CD4-positive, alpha-beta T cell (primary cell): ENCODE results near the gene STX12. TPM values are rescaled to one million over a fixed set of nuclear protein-coding genes. Genes with fewer than 3 reads are reported as not detected.
A peak's percentile ranks its signal among the peaks of the same experiment; 100 is the strongest.

ENCODE experiments used
- ATAC-seq: fragments of 200-7000 bp; cut with Tn5 transposase; one replicate; pipeline ENCODE4 v1.10.0; 2022; ENCODE audit warnings: mild to moderate bottlenecking; ENCODE audit not compliant: poor library complexity
- CTCF ChIA-PET: fragments of 350-600 bp; sonication (Branson Sonifier 250); formaldehyde crosslinking; loops from one replicate; lab custom pipeline; 2021; ENCODE audit warnings: antibody characterized with exemption, inconsistent platforms; lab: Charles Lee
- POLR2A ChIA-PET: fragments of 350-600 bp; sonication (Branson Sonifier 250); formaldehyde crosslinking; loops from one replicate; lab custom pipeline; 2021; ENCODE audit warnings: antibody characterized with exemption, inconsistent platforms; lab: Charles Lee
- DNase-seq, 14 experiments: peaks; one replicate each; pipeline ENCODE4 v3.0.0-alpha.2; 2013 to 2020; ENCODE audit warnings: mixed read lengths in 2 of 14
- H3K27ac ChIP-seq, 2 donors: one replicate each; pipeline versions ENCODE4 v1.5.1 to v1.7.0; 2013; ENCODE audit warnings: low read length in 2 of 2, low read depth in 1 of 2, mild to moderate bottlenecking in 1 of 2
- H3K27me3 ChIP-seq, 2 experiments: 1 replicate in 1 of 2; 2 replicates in 1 of 2; pipeline versions ENCODE4 v1.6.1 to v1.7.0; 2013; ENCODE audit warnings: low read length in 2 of 2, control low read depth in 1 of 2, mild to moderate bottlenecking in 1 of 2, moderate library complexity in 1 of 2; ENCODE audit not compliant: insufficient read depth in 2 of 2, control insufficient read depth in 1 of 2
- H3K36me3 ChIP-seq: one replicate; pipeline ENCODE4 v1.6.1; 2013; ENCODE audit warnings: low read length, control low read depth; ENCODE audit not compliant: insufficient read depth
- H3K4me1 ChIP-seq: one replicate; pipeline ENCODE4 v1.6.1; 2013; ENCODE audit warnings: low read length, control low read depth; ENCODE audit not compliant: insufficient read depth
- H3K4me3 ChIP-seq: one replicate; pipeline ENCODE4 v1.5.1; 2013; ENCODE audit warnings: mild to moderate bottlenecking, low read length, moderate library complexity
- H3K9me3 ChIP-seq, 2 experiments: 1 replicate in 1 of 2; 2 replicates in 1 of 2; pipeline versions ENCODE4 v1.6.1 to v1.7.0; 2013; ENCODE audit warnings: low read length in 2 of 2, mild to moderate bottlenecking in 2 of 2, control low read depth in 1 of 2, moderate library complexity in 1 of 2; ENCODE audit not compliant: control insufficient read depth in 1 of 2, insufficient read depth in 1 of 2
- H3K27ac Mint-ChIP-seq: one replicate; pipeline ENCODE4 v1.8.0; 2020; ENCODE audit warnings: mixed read lengths
- H3K27me3 Mint-ChIP-seq: one replicate; pipeline ENCODE4 v1.8.0; 2021; ENCODE audit warnings: mixed read lengths
- H3K36me3 Mint-ChIP-seq: one replicate; pipeline ENCODE4 v1.8.0; 2021; ENCODE audit warnings: low read depth, mixed read lengths
- H3K4me1 Mint-ChIP-seq: one replicate; pipeline ENCODE4 v1.8.0; 2021; ENCODE audit warnings: low read depth, mixed read lengths
- H3K4me3 Mint-ChIP-seq: one replicate; pipeline ENCODE4 v1.8.0; 2020; ENCODE audit warnings: mild to moderate bottlenecking, mixed read lengths
- H3K9me3 Mint-ChIP-seq: one replicate; pipeline ENCODE4 v1.8.0; 2020; ENCODE audit warnings: mixed read lengths
- intact Hi-C, 2 experiments: fragments of 100-400 bp; cut with DNase I in 1 of 2; cut with micrococcal nuclease in 1 of 2; formaldehyde crosslinking; loops; one replicate each; pipeline versions ENCODE4 v1.15.1 to v1.9.0; 2023 to 2025; cut with DNase I, micrococcal nuclease
- total RNA-seq, 174 experiments: library from RNA in 2 of 174; stranded (reverse) in 2 of 174; gene quantifications; one replicate each; pipeline ENCODE4 v1.2.3 and lab custom pipeline; 2021 to 2026
- TF ChIP-seq, protein P1 (sequence below): fragments of 200-600 bp; IDR thresholded peaks from one replicate; pipeline ENCODE4 v1.8.0; 2022; ENCODE audit warnings: antibody characterized with exemption, mild to moderate bottlenecking

STX12 gene
- total RNA-seq, 2 experiments from 2014 or later = 20.3 to 22.7 TPM

DNA sequence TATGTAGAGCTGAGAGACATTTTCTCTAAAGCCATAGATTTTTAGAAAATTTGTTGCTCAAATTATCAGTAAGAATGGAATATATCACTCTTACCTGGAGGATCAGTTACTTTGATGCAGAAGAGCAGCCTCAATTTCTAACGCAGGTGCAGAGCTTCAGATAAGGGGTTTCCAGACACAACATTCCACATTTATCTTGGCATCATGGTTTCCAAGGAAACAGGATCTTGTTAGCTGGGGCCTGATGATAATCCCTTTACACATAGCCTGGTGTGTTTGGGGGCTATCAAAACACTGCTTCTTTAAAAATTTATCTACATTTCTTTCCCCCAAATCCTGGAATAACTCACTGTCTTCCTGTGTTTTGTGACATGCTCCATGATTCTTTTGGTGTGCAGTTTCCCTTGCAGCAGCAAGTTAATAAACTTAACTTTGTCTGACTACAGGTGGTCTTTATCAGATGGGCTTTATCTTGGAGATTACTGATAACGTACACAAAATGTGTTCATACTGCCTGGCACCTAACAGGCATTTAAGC lies 2.7 kb upstream of the STX12 start:
- intact Hi-C loops = loop anchor here (5.0 to 10.0 kb wide), 3 partner anchors 43 to 776 kb away; partner anchors contain the start of genes FAM76A (in 1 of the 2), IFI6 (in 1 of the 2) and TRNP1 (in 1 of the 2)

DNA sequence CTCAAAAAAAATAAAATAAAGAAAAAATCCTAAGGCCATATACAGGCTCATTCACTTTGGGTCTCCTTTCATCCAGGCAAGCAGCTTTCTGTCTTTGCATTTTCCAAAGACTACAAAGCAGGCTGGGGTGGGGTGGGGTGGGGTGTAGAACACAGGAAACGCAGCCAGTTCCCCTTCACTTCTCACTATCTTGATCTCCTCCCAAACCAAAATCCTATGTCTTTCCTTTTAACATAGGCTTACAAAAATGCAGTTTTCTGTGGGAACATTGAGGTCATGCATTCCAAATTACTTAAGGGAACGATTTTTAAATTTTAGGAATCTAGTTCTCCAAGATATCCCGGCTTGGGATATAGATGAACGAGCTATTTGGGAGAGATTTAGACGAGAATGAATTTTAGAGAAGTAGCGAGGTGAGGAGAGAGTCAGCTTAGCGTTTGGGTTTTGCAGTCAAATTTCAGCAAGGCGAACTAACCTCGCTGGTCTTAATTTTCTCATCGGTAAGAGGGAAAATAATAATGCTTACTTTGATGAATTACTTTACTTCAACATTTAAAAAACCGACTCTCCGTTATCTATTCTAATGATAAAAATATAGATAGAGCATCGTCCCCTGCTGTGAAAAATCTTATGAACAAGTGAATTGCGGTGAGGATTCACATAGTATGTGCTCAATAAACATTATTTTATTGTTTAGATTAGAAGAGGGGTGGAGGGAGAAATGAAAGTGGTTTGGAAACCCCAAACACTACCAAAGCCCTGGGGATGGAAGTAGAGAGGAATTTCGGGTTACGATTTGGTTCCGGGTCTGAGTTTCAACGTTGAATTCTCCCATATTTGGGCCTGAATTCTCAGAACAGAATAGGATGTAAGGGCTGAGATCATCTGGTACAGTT lies 735 bp upstream of the STX12 start:
- ATAC-seq (no peak), DNase-seq (peak in 4 of 14 experiments; percentile 3 to 20 (median 18))
- ChIA-PET POLR2A (interaction anchor here (0.6 to 2.8 kb wide), 20 partner anchors 8 to 871 kb away, joined by 3 to 58 read pairs (median 4); partner anchors contain the start of genes FAM76A, IFI6, PPP1R8 and XKR8), CTCF (interaction anchor here (1.0 to 3.0 kb wide), 3 partner anchors 47 to 102 kb away, joined by 5 to 13 read pairs (median 5); partner anchors contain the start of gene FAM76A)
- H3K4me3 Mint-ChIP-seq = peak overlapping the region; percentile 91
- H3K27ac Mint-ChIP-seq = peak overlapping the region; percentile 93
- intact Hi-C loops = loop anchor here (1.0 to 10.0 kb wide), 6 partner anchors 45 to 777 kb away; partner anchors contain the start of genes FAM76A (in 2 of the 2), IFI6 (in 2 of the 2), PPP1R8 (in 1 of the 2) and TRNP1 (in 1 of the 2)
- H3K27me3 Mint-ChIP-seq = no peaks in the 10 kb centered on the region
- H3K4me1 Mint-ChIP-seq = peaks cover 29% of the 10 kb centered on the region
- TF ChIP-seq, protein P1, sequence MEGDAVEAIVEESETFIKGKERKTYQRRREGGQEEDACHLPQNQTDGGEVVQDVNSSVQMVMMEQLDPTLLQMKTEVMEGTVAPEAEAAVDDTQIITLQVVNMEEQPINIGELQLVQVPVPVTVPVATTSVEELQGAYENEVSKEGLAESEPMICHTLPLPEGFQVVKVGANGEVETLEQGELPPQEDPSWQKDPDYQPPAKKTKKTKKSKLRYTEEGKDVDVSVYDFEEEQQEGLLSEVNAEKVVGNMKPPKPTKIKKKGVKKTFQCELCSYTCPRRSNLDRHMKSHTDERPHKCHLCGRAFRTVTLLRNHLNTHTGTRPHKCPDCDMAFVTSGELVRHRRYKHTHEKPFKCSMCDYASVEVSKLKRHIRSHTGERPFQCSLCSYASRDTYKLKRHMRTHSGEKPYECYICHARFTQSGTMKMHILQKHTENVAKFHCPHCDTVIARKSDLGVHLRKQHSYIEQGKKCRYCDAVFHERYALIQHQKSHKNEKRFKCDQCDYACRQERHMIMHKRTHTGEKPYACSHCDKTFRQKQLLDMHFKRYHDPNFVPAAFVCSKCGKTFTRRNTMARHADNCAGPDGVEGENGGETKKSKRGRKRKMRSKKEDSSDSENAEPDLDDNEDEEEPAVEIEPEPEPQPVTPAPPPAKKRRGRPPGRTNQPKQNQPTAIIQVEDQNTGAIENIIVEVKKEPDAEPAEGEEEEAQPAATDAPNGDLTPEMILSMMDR = no peak
- Histone ChIP-seq H3K4me3 (peak overlapping the region; percentile 72), H3K36me3 (no peaks in the 10 kb centered on the region), H3K27ac (peak overlapping the region; percentile 86 to 91), H3K4me1 (peaks cover 22% of the 10 kb centered on the region), H3K27me3 (no peaks in the 10 kb centered on the region), H3K9me3 (no peaks in the 10 kb centered on the region)
- H3K36me3 Mint-ChIP-seq = peaks cover 12% of the 10 kb centered on the region
- no peaks in the 10 kb centered on the region for H3K9me3 Mint-ChIP-seq

More for the DNA sequence above, 2.7 kb upstream of the STX12 start:
- ChIA-PET POLR2A (no interaction called here), CTCF (interaction anchor here (0.6 to 3.0 kb wide), 2 partner anchors 101 to 1165 kb away, joined by 3 to 13 read pairs; no protein-coding TSS in a partner anchor)
- Histone ChIP-seq H3K27ac (no peak overlapping the region), H3K4me1 (peaks cover 20% of the 10 kb centered on the region), H3K9me3 (no peaks in the 10 kb centered on the region), H3K4me3 (no peak overlapping the region), H3K36me3 (no peaks in the 10 kb centered on the region), H3K27me3 (no peaks in the 10 kb centered on the region)
- Mint-ChIP-seq H3K4me3 (peak overlapping the region; percentile 7), H3K4me1 (peaks cover 16% of the 10 kb centered on the region), H3K27me3 (no peaks in the 10 kb centered on the region), H3K27ac (peak overlapping the region; percentile 17), H3K36me3 (peaks cover 5% of the 10 kb centered on the region), H3K9me3 (no peaks in the 10 kb centered on the region)
- ATAC-seq = no peak
- DNase-seq = no peak
- TF ChIP-seq, protein P1 = no peak

DNA sequence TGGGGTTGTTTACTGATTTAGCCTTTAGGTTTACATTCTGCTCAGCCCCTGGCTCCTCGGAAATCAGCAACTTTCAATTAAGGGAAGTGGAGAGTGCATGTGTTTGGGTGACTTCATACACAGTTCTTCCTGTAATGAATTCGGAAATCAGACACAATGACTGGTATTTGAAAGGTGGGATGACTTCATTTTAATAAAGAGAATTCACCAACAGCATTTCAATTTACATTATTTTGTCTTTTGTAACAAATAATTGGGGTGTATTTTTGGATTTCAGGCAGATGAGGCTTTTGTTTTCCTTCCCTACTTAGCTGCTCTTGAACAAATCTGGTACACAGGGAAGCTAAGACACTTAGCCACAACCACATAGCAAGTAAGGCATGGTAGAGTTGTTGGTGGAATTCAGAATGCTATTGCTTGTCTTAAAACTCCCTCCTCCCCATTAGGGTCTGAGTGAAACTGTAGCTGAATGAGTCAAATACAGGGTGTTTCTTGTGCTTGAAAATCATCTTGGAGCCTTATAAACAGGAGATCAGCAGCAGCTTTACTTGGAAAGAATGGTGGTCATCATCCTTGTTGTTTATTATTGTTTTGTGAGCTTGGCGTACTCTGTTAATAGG lies 917 bp downstream of the STX12 start:
- no peaks in the 10 kb centered on the region for H3K27me3 Mint-ChIP-seq
- no peaks in the 10 kb centered on the region for H3K27me3 ChIP-seq
- TF ChIP-seq, protein P1 = no peak
- no peaks in the 10 kb centered on the region for H3K9me3 Mint-ChIP-seq
- H3K27ac Mint-ChIP-seq = peak overlapping the region; percentile 93
- no peaks in the 10 kb centered on the region for H3K36me3 ChIP-seq
- POLR2A ChIA-PET = interaction anchor here (0.6 to 2.8 kb wide), 7 partner anchors 16 to 807 kb away, joined by 3 to 58 read pairs (median 5); partner anchors contain the start of genes EYA3, FAM76A, IFI6 and PPP1R8
- H3K9me3 ChIP-seq = no peaks in the 10 kb centered on the region
- H3K4me1 Mint-ChIP-seq = peaks cover 30% of the 10 kb centered on the region
- intact Hi-C loops = loop anchor here (2.0 to 10.0 kb wide), 5 partner anchors 47 to 779 kb away; partner anchors contain the start of genes IFI6 (in 2 of the 2), FAM76A (in 1 of the 2), PPP1R8 (in 1 of the 2) and TRNP1 (in 1 of the 2)
- H3K36me3 Mint-ChIP-seq = peaks cover 12% of the 10 kb centered on the region
- ATAC-seq = peak; percentile 4
- peak in 2 of 14 experiments; percentile 31 to 63 for DNase-seq
- peak overlapping the region; percentile 97 for H3K4me3 Mint-ChIP-seq
- H3K4me1 ChIP-seq = peaks cover 22% of the 10 kb centered on the region
- H3K4me3 ChIP-seq = peak overlapping the region; percentile 72
- CTCF ChIA-PET = interaction anchor here (0.6 kb wide), 1 partner anchor 717 kb away, joined by 4 read pairs; no protein-coding TSS in a partner anchor
- H3K27ac ChIP-seq = peak overlapping the region; percentile 86 to 91
